Parathyroid adenoma (tissue), 2 donors: ENCODE measurements around the gene SCRT2.

Experiments
- H2AFZ ChIP-seq: fragments of 300-600 bp; sonication (generic); one replicate; pipeline ENCODE4 v1.7.0; 2017; ENCODE audit warnings: antibody characterized with exemption, mild to moderate bottlenecking
- H3K27ac ChIP-seq: fragments of 300-600 bp; sonication (generic); one replicate; pipeline ENCODE4 v1.7.0; 2017
- H3K27me3 ChIP-seq: fragments of 300-600 bp; sonication (generic); one replicate; pipeline ENCODE4 v1.7.0; 2017; ENCODE audit warnings: low read length; ENCODE audit not compliant: control insufficient read depth, insufficient read depth
- H3K36me3 ChIP-seq: fragments of 300-600 bp; sonication (generic); one replicate; pipeline ENCODE4 v1.7.0; 2017; ENCODE audit warnings: low read length; ENCODE audit not compliant: control insufficient read depth, insufficient read depth
- H3K4me1 ChIP-seq: fragments of 300-600 bp; sonication (generic); one replicate; pipeline ENCODE4 v1.7.0; 2017; ENCODE audit warnings: control low read depth
- H3K4me2 ChIP-seq: fragments of 300-600 bp; sonication (generic); one replicate; pipeline ENCODE4 v1.7.0; 2017; ENCODE audit warnings: low read length
- H3K4me3 ChIP-seq: fragments of 300-600 bp; sonication (generic); one replicate; pipeline ENCODE4 v1.7.0; 2017; ENCODE audit warnings: low read depth, low read length
- H3K79me2 ChIP-seq: fragments of 300-600 bp; sonication (generic); one replicate; pipeline ENCODE4 v1.7.0; 2017; ENCODE audit warnings: control low read depth
- H3K9ac ChIP-seq: fragments of 300-600 bp; sonication (generic); one replicate; pipeline ENCODE4 v1.7.0; 2017; ENCODE audit warnings: mild to moderate bottlenecking
- H3K9me3 ChIP-seq: fragments of 300-600 bp; sonication (generic); one replicate; pipeline ENCODE4 v1.7.0; 2017; ENCODE audit warnings: low read length; ENCODE audit not compliant: control insufficient read depth
- TF ChIP-seq, protein P1 (sequence below): fragments of 300-600 bp; sonication (generic); IDR thresholded peaks from one replicate; pipeline ENCODE4 v1.7.0; 2017; ENCODE audit warnings: antibody characterized with exemption, mild to moderate bottlenecking
- donor health status: primary hyperparathyroidism.

The SCRT2 gene

DNA sequence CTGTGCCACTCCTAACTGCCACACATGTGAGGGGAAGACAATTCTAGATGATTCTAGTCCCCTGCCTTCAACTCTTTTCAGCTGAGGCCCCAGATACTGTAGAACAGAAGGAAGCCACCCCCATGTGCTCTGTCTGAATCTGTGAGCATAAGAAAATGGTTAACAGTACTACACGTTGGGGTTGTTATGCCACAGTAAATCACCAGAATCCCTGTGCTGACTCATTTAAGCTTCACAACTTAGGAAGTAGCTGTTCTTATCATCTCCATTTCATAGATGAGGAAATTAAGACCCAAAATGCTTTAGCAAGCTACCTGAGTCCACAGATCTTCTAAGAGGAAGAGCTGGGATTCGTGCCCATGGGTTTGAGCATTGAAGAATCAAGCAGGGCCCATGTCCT, 27.4 kb upstream of the SCRT2 start:
- Histone ChIP-seq H3K9ac (no peak overlapping the region), H3K27me3 (no peaks in the 10 kb centered on the region), H2AFZ (no peak overlapping the region), H3K27ac (no peak overlapping the region), H3K4me3 (no peak overlapping the region), H3K4me1 (no peaks in the 10 kb centered on the region), H3K4me2 (no peak overlapping the region), H3K36me3 (no peaks in the 10 kb centered on the region), H3K79me2 (no peaks in the 10 kb centered on the region), H3K9me3 (no peaks in the 10 kb centered on the region)
- TF ChIP-seq, protein P1, sequence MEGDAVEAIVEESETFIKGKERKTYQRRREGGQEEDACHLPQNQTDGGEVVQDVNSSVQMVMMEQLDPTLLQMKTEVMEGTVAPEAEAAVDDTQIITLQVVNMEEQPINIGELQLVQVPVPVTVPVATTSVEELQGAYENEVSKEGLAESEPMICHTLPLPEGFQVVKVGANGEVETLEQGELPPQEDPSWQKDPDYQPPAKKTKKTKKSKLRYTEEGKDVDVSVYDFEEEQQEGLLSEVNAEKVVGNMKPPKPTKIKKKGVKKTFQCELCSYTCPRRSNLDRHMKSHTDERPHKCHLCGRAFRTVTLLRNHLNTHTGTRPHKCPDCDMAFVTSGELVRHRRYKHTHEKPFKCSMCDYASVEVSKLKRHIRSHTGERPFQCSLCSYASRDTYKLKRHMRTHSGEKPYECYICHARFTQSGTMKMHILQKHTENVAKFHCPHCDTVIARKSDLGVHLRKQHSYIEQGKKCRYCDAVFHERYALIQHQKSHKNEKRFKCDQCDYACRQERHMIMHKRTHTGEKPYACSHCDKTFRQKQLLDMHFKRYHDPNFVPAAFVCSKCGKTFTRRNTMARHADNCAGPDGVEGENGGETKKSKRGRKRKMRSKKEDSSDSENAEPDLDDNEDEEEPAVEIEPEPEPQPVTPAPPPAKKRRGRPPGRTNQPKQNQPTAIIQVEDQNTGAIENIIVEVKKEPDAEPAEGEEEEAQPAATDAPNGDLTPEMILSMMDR: no peak

DNA sequence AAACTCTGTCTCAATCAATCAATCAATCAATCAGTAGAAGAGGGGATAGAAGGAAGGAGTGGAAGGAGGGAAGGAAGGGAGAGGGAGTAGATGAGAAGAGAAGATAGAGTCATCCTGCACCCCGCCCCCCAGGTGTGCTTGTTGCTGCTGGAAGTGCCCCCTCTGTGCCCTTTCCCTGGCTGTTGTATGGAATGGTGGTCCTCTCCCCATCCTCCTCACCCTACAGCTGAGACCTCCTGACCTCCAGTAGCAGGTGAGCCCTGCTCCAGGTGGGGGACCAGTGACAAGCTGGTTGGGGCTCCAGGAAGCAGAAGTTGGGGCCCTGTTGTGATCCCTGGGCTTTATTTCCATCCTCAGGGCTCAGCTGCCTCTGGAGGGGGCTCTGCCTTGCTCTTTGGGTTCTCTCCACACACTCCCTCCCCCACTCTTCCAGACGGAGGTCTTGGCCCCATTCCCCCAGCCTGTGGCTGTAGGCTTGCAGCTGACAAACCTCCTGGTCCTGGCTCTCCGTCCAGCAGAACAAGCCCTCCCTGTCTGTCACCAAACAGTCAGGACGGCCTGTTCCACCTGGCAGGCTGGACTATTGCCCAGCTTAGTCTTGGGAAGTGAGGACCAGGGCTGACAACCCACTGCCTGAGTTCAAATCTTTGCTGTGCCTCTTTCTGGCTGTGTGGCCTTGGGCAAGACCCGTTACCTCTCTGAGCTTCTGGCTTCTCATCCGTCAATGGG, 26.0 kb upstream of the SCRT2 start:
- no peaks in the 10 kb centered on the region for H3K4me1 ChIP-seq
- H3K9ac ChIP-seq: no peak overlapping the region
- H3K36me3 ChIP-seq: no peaks in the 10 kb centered on the region
- no peak overlapping the region for H3K4me2 ChIP-seq
- H3K4me3 ChIP-seq: no peak overlapping the region
- TF ChIP-seq, protein P1: no peak
- H3K27me3 ChIP-seq: no peaks in the 10 kb centered on the region
- H3K27ac ChIP-seq: no peak overlapping the region
- H3K79me2 ChIP-seq: no peaks in the 10 kb centered on the region
- H3K9me3 ChIP-seq: no peaks in the 10 kb centered on the region
- no peak overlapping the region for H2AFZ ChIP-seq

DNA sequence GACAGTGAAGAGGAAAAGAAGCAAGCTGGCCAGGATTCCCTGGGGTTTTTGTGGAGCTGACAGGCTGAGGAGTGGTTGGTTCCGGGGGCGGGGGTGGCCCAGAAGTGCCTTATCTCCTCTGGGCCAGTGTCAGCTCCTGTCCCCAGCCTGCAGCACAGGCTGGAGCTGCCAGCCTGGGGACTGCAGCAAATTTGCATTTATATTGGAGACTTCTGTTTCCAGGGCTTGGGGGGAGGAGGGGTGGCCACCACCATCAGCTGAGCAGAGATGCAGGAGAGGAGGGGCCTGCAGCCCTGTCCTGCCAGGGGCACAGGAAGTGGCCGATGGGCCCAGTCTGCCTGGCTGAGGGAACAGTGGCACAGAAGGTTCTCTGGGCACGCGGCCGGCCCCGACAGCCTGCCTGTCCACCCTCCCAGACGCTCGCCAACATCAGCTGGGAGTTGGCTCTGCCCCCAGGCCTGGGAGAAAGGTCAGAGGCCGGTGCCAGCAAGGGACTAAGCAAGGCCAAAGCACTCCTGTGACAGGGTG, 24.3 kb upstream of the SCRT2 start:
- Histone ChIP-seq H3K4me3 (no peak overlapping the region), H3K27me3 (no peaks in the 10 kb centered on the region), H3K4me1 (no peaks in the 10 kb centered on the region), H3K4me2 (no peak overlapping the region), H3K79me2 (no peaks in the 10 kb centered on the region), H3K9me3 (no peaks in the 10 kb centered on the region), H2AFZ (peak overlapping the region; percentile 16), H3K36me3 (no peaks in the 10 kb centered on the region), H3K27ac (no peak overlapping the region), H3K9ac (no peak overlapping the region)
- TF ChIP-seq, protein P1: no peak

DNA sequence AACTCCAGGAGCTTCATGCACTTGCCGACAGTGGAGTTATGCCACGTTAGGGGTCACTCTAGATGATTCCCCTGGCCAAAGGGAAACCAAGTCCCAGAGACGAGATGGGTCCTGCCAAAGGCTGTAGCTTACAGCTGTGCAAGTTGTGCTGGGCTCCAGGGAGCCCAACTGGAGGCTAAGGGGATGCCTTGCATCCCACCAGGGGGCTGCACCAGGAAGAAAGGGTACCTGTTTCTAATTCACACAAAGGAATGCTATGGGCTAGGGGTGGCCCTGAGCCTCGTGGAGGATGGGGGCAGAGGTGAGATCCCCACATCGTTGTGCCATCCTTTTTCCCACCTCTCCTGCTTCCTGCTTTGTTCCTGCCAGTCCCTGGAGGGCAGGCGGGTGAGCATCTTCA, 23.7 kb upstream of the SCRT2 start:
- H3K79me2 ChIP-seq: no peaks in the 10 kb centered on the region
- H3K9ac ChIP-seq: no peak overlapping the region
- no peaks in the 10 kb centered on the region for H3K36me3 ChIP-seq
- no peak overlapping the region for H2AFZ ChIP-seq
- no peak overlapping the region for H3K27ac ChIP-seq
- TF ChIP-seq, protein P1: no peak
- H3K27me3 ChIP-seq: no peaks in the 10 kb centered on the region
- H3K4me1 ChIP-seq: no peaks in the 10 kb centered on the region
- H3K4me3 ChIP-seq: no peak overlapping the region
- H3K4me2 ChIP-seq: no peak overlapping the region
- H3K9me3 ChIP-seq: no peaks in the 10 kb centered on the region

DNA sequence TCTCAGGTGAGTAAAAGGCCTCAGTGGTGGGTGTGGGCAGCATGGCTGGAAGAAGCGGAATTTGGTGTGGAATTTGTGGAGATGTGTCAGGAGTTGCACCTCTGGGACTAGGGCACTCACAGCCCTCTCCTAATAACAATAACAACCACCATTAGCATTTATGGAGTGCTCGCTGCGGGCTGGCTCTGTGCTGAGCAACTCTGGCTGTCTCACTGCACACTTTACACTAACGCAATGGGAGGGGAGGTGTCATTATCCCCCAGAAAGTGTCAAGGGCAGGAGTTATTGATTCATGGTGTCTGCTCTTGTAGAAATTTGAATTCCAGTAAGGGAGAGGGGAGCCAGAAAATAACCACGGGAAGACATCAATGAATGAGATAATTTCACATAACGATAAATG, 22.7 kb upstream of the SCRT2 start:
- Histone ChIP-seq H2AFZ (no peak overlapping the region), H3K4me3 (no peak overlapping the region), H3K9ac (no peak overlapping the region), H3K36me3 (no peaks in the 10 kb centered on the region), H3K4me1 (no peaks in the 10 kb centered on the region), H3K9me3 (no peaks in the 10 kb centered on the region), H3K4me2 (no peak overlapping the region), H3K27ac (no peak overlapping the region), H3K79me2 (no peaks in the 10 kb centered on the region), H3K27me3 (no peaks in the 10 kb centered on the region)
- TF ChIP-seq, protein P1: no peak
